HepG2 (cell line): ENCODE results near the gene SLA2. TPM values are rescaled to one million over a fixed set of nuclear protein-coding genes. Genes with fewer than 3 reads are reported as not detected.

Experiments used
- ARID3A ChIP-seq: IDR thresholded peaks from 2 replicates; pipeline ENCODE4 v1.6.1; 2012; ENCODE audit warnings: low read depth, low read length, improper control_type of control experiment
- BRD4 ChIP-seq: sonication (generic); formaldehyde crosslinking; IDR thresholded peaks from 2 replicates; pipeline ENCODE4 v1.4.0; 2020; ENCODE audit warnings: missing genetic modification reagents
- CREM ChIP-seq, 2 experiments: sonication (generic) in 1 of 2; formaldehyde crosslinking in 1 of 2; IDR thresholded peaks; 2 replicates each; pipeline versions ENCODE4 v1.4.0 to v1.6.1; 2016 to 2020; ENCODE audit warnings: antibody characterized with exemption in 1 of 2, mild to moderate bottlenecking in 1 of 2, missing genetic modification reagents in 1 of 2
- DPF2 ChIP-seq: sonication (generic); formaldehyde crosslinking; IDR thresholded peaks from 2 replicates; pipeline ENCODE4 v1.4.0; 2020; ENCODE audit warnings: mild to moderate bottlenecking, low read depth, missing genetic modification reagents, borderline replicate concordance
- FOXM1 ChIP-seq: sonication (generic); formaldehyde crosslinking; IDR thresholded peaks from 2 replicates; pipeline ENCODE4 v1.5.0; 2020; ENCODE audit warnings: missing genetic modification reagents
- FOXO4 ChIP-seq: sonication (generic); formaldehyde crosslinking; conservative IDR thresholded peaks from 2 replicates; pipeline ENCODE4 v1.8.1; 2023; ENCODE audit warnings: missing genetic modification reagents
- GMEB2 ChIP-seq: IDR thresholded peaks from 2 replicates; pipeline ENCODE4 v1.6.1; 2016; ENCODE audit warnings: missing biosample characterization, missing genetic modification reagents, low read depth
- MAZ ChIP-seq, 2 experiments: sonication (generic) in 1 of 2; formaldehyde crosslinking in 1 of 2; IDR thresholded peaks; 2 replicates each; pipeline versions ENCODE4 v1.5.0 to v1.6.1; 2012 to 2020; ENCODE audit warnings: low read depth in 2 of 2, mild to moderate bottlenecking in 2 of 2, borderline replicate concordance in 1 of 2, improper control_type of control experiment in 1 of 2, low read length in 1 of 2, missing genetic modification reagents in 1 of 2, moderate library complexity in 1 of 2
- NKX3-1 ChIP-seq: sonication (generic); formaldehyde crosslinking; IDR thresholded peaks from 2 replicates; pipeline ENCODE4 v1.5.0; 2020; ENCODE audit warnings: missing genetic modification reagents
- SUZ12 ChIP-seq: fragments of 150-350 bp; IDR thresholded peaks from 2 replicates; pipeline ENCODE4 v1.6.1; 2014; ENCODE audit warnings: low read depth, low read length
- ZBTB21 ChIP-seq: sonication (generic); formaldehyde crosslinking; IDR thresholded peaks from 2 replicates; pipeline ENCODE4 v1.4.0; 2020; ENCODE audit warnings: missing genetic modification reagents
- ZNF367 ChIP-seq: sonication (generic); formaldehyde crosslinking; IDR thresholded peaks from 2 replicates; pipeline ENCODE4 v1.4.0; 2020; ENCODE audit warnings: missing genetic modification reagents, borderline replicate concordance
- ZNF619 ChIP-seq: sonication (generic); formaldehyde crosslinking; IDR thresholded peaks from 2 replicates; pipeline ENCODE4 v1.4.0; 2020; ENCODE audit warnings: mild to moderate bottlenecking, missing genetic modification reagents
- ZNF687 ChIP-seq: sonication (generic); formaldehyde crosslinking; IDR thresholded peaks from 2 replicates; pipeline ENCODE4 v1.5.1; 2020; ENCODE audit warnings: mild to moderate bottlenecking, missing genetic modification reagents, moderate library complexity
- ZNF691 ChIP-seq: sonication (generic); formaldehyde crosslinking; IDR thresholded peaks from 2 replicates; pipeline ENCODE4 v1.4.0; 2020; ENCODE audit warnings: missing genetic modification reagents, low read depth, mild to moderate bottlenecking, borderline replicate concordance
- ZNF747 ChIP-seq: sonication (generic); formaldehyde crosslinking; IDR thresholded peaks from 2 replicates; pipeline ENCODE4 v1.8.1; 2023; ENCODE audit warnings: missing genetic modification reagents, mild to moderate bottlenecking, borderline replicate concordance
- ZNF782 ChIP-seq: sonication (generic); formaldehyde crosslinking; IDR thresholded peaks from 2 replicates; pipeline ENCODE4 v1.4.0; 2020; ENCODE audit warnings: missing genetic modification reagents, mild to moderate bottlenecking, borderline replicate concordance
- polyA plus RNA-seq, 8 experiments: library from polyadenylated mRNA; depleted of rRNA in 3 of 8; stranded (reverse) in 7 of 8; unstranded in 1 of 8; fragments of >200 nt; fragmentation: Illumina TruSeq in 4 of 8; extraction: Trizol in 4 of 8; gene quantifications; 2 replicates each; pipeline versions ENCODE4 v1.2.1 to v1.2.3, GENCODE V29; 2011 to 2016; ENCODE audit warnings: low read depth in 4 of 8, missing spikeins in 1 of 8, mixed read lengths in 1 of 8; ENCODE audit not compliant: insufficient read depth in 1 of 8
- total RNA-seq, 5 experiments: library from RNA; depleted of rRNA; stranded (reverse); fragments of >200 nt; fragmentation: Illumina TruSeq; extraction: Trizol; gene quantifications; 2 replicates each; pipeline ENCODE4 v1.2.3, GENCODE V29; 2016; ENCODE audit warnings: low read depth in 1 of 5

Gene SLA2
- total and polyA plus RNA-seq, 2 of the 13 experiments (the other 11 are each of a cell fraction or from before 2014, with no cell fraction given): 1.6 to 3.6 TPM

- TF ChIP-seq MAZ (IDR thresholded peaks at IDR 0.05; ENCODE audit: borderline replicate concordance, low read depth, low read length) (peak; percentile 94), MAZ (CRISPR knock-in tag; IDR thresholded peaks at IDR 0.05; ENCODE audit: low read depth) (peak; percentile 98), ZNF782 (CRISPR knock-in tag) (no peak; the same call in 1 of the 2 replicates), ZBTB21 (CRISPR knock-in tag) (peak; percentile 87), ZNF747 (CRISPR knock-in tag) (peak; percentile 54; the same call in 1 of the 2 replicates), ARID3A (peak; percentile 85), FOXO4 (CRISPR knock-in tag) (0 out of 2 replicates have a peak, but pooled peaks have one; percentile 4), DPF2 (0 out of 2 replicates have a peak, but pooled peaks have one; percentile 51), ZNF367 (no peak; the same call in 1 of the 2 replicates), CREM (IDR thresholded peaks at IDR 0.05) (peak; percentile 98), CREM (CRISPR knock-in tag; IDR thresholded peaks at IDR 0.05) (peak; percentile 78), FOXM1 (CRISPR knock-in tag) (no peak; the same call in 1 of the 2 replicates), GMEB2 (CRISPR knock-in tag) (peak; percentile 97), ZNF619 (CRISPR knock-in tag) (peak; percentile 99), ZNF691 (CRISPR knock-in tag) (peak; percentile 94), ZNF687 (peak; percentile 98), BRD4 (CRISPR knock-in tag) (peak; percentile 95), SUZ12 (no peak), NKX3-1 (CRISPR knock-in tag) (peak; percentile 62)
Measured at GRCh38 chr20:36605399-36606157, 40.4 kb downstream of the SLA2 start, which contains the start of gene RAB5IF (continued).
